Panc1 (cell line): ENCODE results near the gene DUSP19. TPM values are rescaled to one million over a fixed set of nuclear protein-coding genes. Genes with fewer than 3 reads are reported as not detected.
A peak's percentile ranks its signal among the peaks of the same experiment; 100 is the strongest.

Experiments used
- ATAC-seq: fragments of 200-7000 bp; cut with Tn5 transposase; 2 replicates; pipeline ENCODE4 v1.9.1; 2020; ENCODE audit warnings: mild to moderate bottlenecking, moderate library complexity
- BruUV-seq: library from RNA; stranded (reverse); fragments of 400-500 nt; replicated peaks from 2 replicates; lab custom pipeline; 2021; lab: Mats Ljungman, UMichigan
- CTCF ChIA-PET: fragments of 300-600 bp; sonication (Branson Sonifier 250); formaldehyde crosslinking; loops from one replicate; lab custom pipeline; 2022; ENCODE audit warnings: antibody characterized with exemption; lab: Charles Lee
- POLR2A ChIA-PET: fragments of 300-600 bp; sonication (Branson Sonifier 250); formaldehyde crosslinking; loops from one replicate; lab custom pipeline; 2022; ENCODE audit warnings: antibody characterized with exemption; lab: Charles Lee
- DNase-seq: peaks from one replicate; pipeline ENCODE4 v3.0.0-alpha.2; 2010; ENCODE audit warnings: low read depth, low spot score
- H3K27ac ChIP-seq: 2 replicates; pipeline ENCODE4 v1.5.1; 2011; ENCODE audit warnings: mild to moderate bottlenecking, low read length, inconsistent platforms
- H3K27me3 ChIP-seq: fragments of 200-500 bp; sonication (Bioruptor generic); 2 replicates; pipeline ENCODE4 v1.6.0; 2014; ENCODE audit warnings: low read length, inconsistent platforms; ENCODE audit not compliant: control insufficient read depth, insufficient read depth
- H3K36me3 ChIP-seq: fragments of 200-500 bp; sonication (Bioruptor generic); 2 replicates; pipeline ENCODE4 v1.5.1; 2014; ENCODE audit warnings: inconsistent platforms, mild to moderate bottlenecking, low read length, moderate library complexity; ENCODE audit not compliant: control insufficient read depth, insufficient read depth
- H3K4me1 ChIP-seq: 2 replicates; pipeline ENCODE4 v1.5.1; 2011; ENCODE audit warnings: inconsistent platforms, mild to moderate bottlenecking, low read length, moderate library complexity; ENCODE audit not compliant: control insufficient read depth, insufficient read depth
- H3K4me3 ChIP-seq, 2 experiments: 2 replicates each; pipeline ENCODE4 v1.5.1; 2011 to 2012; ENCODE audit warnings: low read depth in 2 of 2, low read length in 2 of 2, mild to moderate bottlenecking in 2 of 2, inconsistent platforms in 1 of 2, moderate library complexity in 1 of 2
- H3K9me3 ChIP-seq: fragments of 200-500 bp; sonication (Bioruptor generic); 2 replicates; pipeline ENCODE4 v1.5.1; 2014; ENCODE audit warnings: low read depth, mild to moderate bottlenecking, inconsistent platforms, low read length, moderate library complexity; ENCODE audit not compliant: control insufficient read depth, insufficient read depth
- SIN3A ChIP-seq: IDR thresholded peaks from 2 replicates; pipeline ENCODE4 v1.6.1; 2012; ENCODE audit warnings: low read depth, mild to moderate bottlenecking, low read length, moderate library complexity, borderline replicate concordance; ENCODE audit not compliant: insufficient read depth
- TCF7L2 ChIP-seq: IDR thresholded peaks from 2 replicates; pipeline ENCODE4 v1.6.1; 2011; ENCODE audit warnings: mild to moderate bottlenecking, low read depth, low read length, inconsistent platforms
- in situ Hi-C: cut with HindIII; loops from 2 replicates; pipeline ENCODE4 v1.10.0; 2016; ENCODE audit warnings: low sequenced_read_pairs, low pct_unique_long_range_greater_than_20kb
- intact Hi-C: fragments of 100-400 bp; cut with micrococcal nuclease; formaldehyde crosslinking; loops from one replicate; pipeline ENCODE4 v1.10.0; 2022; ENCODE audit not compliant: unreplicated experiment
- total RNA-seq: library from RNA; stranded (reverse); gene quantifications from one replicate; pipeline ENCODE4 v1.2.1, GENCODE V29; 2021; ENCODE audit not compliant: unreplicated experiment
- TF ChIP-seq, protein P1 (sequence below): fragments of 450-650 bp; IDR thresholded peaks from 2 replicates; pipeline ENCODE4 v1.5.1; 2017; ENCODE audit warnings: mild to moderate bottlenecking
- TF ChIP-seq, protein P2 (sequence below), 2 experiments: IDR thresholded peaks; 2 replicates each; pipeline ENCODE4 v1.6.1; 2011 to 2012; ENCODE audit warnings: low read depth in 2 of 2, control low read depth in 1 of 2, low read length in 1 of 2, mild to moderate bottlenecking in 1 of 2, moderate library complexity in 1 of 2; ENCODE audit not compliant: insufficient read depth in 1 of 2

DUSP19 gene
- total RNA-seq, 1 experiment from 2014 or later: 1.3 TPM

DNA sequence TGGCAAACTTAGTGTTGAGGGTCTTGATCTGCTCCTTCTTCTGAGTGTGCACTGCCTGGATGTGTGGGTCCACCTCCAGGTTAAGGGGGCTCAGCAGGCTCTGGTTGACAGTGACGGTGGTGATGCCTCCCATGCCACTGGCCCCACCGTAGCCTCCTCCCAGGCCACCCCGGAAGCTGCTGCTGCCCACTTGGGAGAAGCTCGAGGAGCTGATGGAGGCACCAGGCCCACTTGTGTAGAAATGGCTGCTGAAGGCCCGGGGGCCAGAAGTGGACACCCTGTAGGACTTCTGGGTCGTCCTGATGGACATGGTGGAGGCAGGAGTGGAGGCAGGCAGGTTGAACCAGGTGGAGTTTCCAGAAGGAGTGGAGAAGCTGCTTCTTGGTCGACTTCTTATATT, 6.4 kb upstream of the DUSP19 start:
- BruUV-seq: no TSS peak
- POLR2A ChIA-PET: no interaction called here
- Histone ChIP-seq H3K4me1 (no peaks in the 10 kb centered on the region), H3K36me3 (no peaks in the 10 kb centered on the region), H3K4me3 (no peak overlapping the region), H3K9me3 (no peaks in the 10 kb centered on the region), H3K27me3 (no peaks in the 10 kb centered on the region; the same call in 1 of the 2 replicates), H3K27ac (no peak overlapping the region)
- ATAC-seq (no peak), DNase-seq (no peak)
- intact Hi-C loops: no loop called here
- CTCF ChIA-PET: no interaction called here
- in situ Hi-C loops: no loop called here
- TF ChIP-seq, protein P1, sequence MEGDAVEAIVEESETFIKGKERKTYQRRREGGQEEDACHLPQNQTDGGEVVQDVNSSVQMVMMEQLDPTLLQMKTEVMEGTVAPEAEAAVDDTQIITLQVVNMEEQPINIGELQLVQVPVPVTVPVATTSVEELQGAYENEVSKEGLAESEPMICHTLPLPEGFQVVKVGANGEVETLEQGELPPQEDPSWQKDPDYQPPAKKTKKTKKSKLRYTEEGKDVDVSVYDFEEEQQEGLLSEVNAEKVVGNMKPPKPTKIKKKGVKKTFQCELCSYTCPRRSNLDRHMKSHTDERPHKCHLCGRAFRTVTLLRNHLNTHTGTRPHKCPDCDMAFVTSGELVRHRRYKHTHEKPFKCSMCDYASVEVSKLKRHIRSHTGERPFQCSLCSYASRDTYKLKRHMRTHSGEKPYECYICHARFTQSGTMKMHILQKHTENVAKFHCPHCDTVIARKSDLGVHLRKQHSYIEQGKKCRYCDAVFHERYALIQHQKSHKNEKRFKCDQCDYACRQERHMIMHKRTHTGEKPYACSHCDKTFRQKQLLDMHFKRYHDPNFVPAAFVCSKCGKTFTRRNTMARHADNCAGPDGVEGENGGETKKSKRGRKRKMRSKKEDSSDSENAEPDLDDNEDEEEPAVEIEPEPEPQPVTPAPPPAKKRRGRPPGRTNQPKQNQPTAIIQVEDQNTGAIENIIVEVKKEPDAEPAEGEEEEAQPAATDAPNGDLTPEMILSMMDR: no peak

DNA sequence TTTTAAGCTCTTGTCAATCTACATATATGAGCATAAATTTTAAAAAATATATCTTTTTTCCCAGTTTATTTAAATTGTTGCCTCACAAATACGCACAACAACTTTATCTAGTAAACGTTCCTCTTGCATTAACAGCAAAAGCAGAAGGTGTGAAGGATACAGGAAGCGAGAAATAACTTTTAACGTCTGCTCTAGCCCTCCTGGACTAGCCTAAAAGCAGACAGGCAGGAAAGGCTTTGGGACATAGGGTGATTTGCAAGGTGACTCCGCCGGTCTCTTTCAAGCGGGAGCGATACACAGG, 434 bp upstream of the DUSP19 start:
- ChIA-PET CTCF (no interaction called here), POLR2A (no interaction called here)
- in situ Hi-C loops: no loop called here
- no peaks in the 10 kb centered on the region; the same call in 1 of the 2 replicates for H3K27me3 ChIP-seq
- peak overlapping the region; percentile 92 for H3K27ac ChIP-seq
- H3K4me1 ChIP-seq: peaks cover 5% of the 10 kb centered on the region; the same call in 1 of the 2 replicates
- ATAC-seq (no peak; the same call in 1 of the 2 replicates), DNase-seq (no peak)
- peak; percentile 46; the same call in 1 of the 2 replicates for TF ChIP-seq TCF7L2
- TF ChIP-seq, protein P1: no peak
- H3K9me3 ChIP-seq: no peaks in the 10 kb centered on the region
- H3K36me3 ChIP-seq: no peaks in the 10 kb centered on the region
- H3K4me3 ChIP-seq: peak overlapping the region; percentile 95
- BruUV-seq: no TSS peak
- intact Hi-C loops: no loop called here

DNA sequence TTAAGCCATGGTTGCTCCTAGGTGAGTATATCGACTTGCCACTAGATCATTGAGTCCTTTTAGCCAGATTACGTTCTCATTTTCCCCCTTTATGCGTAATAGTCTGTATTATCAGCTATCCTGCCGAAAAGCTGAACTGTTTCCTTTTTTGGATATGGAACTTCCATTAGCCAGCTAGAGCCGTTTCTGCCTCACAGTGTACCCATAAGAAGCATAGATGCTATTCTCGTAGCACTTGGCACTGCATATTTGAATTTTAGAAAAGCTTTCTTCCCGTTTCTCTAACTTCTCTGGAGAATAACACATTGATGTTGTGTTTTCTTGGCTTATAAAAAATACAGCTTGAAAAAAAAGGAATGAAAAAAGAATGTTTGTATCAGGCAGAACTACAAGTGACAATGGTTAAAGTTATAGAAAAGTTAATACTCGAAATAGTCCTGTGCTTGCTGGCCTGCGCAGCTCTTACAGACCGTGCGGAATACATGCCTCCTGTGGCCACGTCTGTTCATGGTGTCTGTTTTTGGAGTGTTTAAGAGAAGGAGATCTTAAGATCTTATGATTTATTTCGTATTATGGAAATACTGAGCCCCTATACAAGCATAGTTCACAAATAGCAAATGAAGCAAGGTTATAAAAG, 710 bp downstream of the DUSP19 start:
- intact Hi-C loops: no loop called here
- no TSS peak for BruUV-seq

More for the DNA sequence above, 710 bp downstream of the DUSP19 start:
- peak; percentile 74 for ATAC-seq
- POLR2A ChIA-PET: interaction anchor here (0.6 to 1.1 kb wide), 2 partner anchors 43 to 59 kb away, joined by 5 to 12 read pairs; no protein-coding TSS in a partner anchor
- DNase-seq: no peak
- CTCF ChIA-PET: interaction anchor here (0.6 kb wide), 1 partner anchor 9 kb away, joined by 4 read pairs; no protein-coding TSS in a partner anchor
- H3K27ac ChIP-seq: peak overlapping the region; percentile 92
- H3K4me1 ChIP-seq: peaks cover 5% of the 10 kb centered on the region; the same call in 1 of the 2 replicates
- TF ChIP-seq, protein P1: no peak
- no peak for TF ChIP-seq SIN3A
- TF ChIP-seq, protein P2, sequence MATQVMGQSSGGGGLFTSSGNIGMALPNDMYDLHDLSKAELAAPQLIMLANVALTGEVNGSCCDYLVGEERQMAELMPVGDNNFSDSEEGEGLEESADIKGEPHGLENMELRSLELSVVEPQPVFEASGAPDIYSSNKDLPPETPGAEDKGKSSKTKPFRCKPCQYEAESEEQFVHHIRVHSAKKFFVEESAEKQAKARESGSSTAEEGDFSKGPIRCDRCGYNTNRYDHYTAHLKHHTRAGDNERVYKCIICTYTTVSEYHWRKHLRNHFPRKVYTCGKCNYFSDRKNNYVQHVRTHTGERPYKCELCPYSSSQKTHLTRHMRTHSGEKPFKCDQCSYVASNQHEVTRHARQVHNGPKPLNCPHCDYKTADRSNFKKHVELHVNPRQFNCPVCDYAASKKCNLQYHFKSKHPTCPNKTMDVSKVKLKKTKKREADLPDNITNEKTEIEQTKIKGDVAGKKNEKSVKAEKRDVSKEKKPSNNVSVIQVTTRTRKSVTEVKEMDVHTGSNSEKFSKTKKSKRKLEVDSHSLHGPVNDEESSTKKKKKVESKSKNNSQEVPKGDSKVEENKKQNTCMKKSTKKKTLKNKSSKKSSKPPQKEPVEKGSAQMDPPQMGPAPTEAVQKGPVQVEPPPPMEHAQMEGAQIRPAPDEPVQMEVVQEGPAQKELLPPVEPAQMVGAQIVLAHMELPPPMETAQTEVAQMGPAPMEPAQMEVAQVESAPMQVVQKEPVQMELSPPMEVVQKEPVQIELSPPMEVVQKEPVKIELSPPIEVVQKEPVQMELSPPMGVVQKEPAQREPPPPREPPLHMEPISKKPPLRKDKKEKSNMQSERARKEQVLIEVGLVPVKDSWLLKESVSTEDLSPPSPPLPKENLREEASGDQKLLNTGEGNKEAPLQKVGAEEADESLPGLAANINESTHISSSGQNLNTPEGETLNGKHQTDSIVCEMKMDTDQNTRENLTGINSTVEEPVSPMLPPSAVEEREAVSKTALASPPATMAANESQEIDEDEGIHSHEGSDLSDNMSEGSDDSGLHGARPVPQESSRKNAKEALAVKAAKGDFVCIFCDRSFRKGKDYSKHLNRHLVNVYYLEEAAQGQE (IDR thresholded peaks at IDR 0.05; ENCODE audit: insufficient read depth in 1 of 2, low read depth in 2 of 2, low read length in 1 of 2): no peak
- H3K36me3 ChIP-seq: no peaks in the 10 kb centered on the region
- H3K4me3 ChIP-seq: peak overlapping the region; percentile 95
- H3K9me3 ChIP-seq: no peaks in the 10 kb centered on the region
- in situ Hi-C loops: no loop called here
- no peaks in the 10 kb centered on the region; the same call in 1 of the 2 replicates for H3K27me3 ChIP-seq
